ENCODE measurements around the gene SPDYE2B.
"Not testable (repeated sequence)": the region's sequence is repeated elsewhere in the genome, so short reads cannot be mapped to it uniquely, and the experiment has no call there.

Gene SPDYE2B, protein sequence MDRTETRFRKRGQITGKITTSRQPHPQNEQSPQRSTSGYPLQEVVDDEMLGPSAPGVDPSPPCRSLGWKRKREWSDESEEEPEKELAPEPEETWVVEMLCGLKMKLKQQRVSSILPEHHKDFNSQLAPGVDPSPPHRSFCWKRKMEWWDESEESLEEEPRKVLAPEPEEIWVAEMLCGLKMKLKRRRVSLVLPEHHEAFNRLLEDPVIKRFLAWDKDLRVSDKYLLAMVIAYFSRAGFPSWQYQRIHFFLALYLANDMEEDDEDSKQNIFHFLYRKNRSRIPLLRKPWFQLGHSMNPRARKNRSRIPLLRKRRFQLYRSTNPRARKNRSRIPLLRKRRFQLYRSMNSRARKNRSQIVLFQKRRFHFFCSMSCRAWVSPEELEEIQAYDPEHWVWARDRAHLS

DNA sequence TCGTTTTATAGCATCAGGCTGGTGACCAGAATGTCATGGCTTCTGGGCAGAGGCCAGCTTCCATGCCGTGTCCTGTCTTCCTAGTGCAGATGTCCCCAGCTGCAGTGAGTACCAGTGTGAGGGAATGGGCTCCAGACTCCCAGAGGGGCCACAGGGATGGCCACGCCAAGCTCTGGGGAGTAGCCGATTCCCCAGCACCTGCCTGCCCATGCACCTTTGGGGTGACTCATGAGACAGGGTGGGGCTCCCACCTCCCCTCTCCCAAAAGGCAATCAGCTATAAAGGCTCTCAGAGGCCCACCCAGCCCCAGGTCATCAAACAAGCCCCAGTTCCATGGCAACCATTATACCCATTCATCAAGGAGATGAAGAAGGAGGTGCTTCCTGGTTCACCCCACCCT lies at the start of gene SPDYE2B:
Gene SPDYE2B (plus strand): TSS at position 396 of the 400 bp plus-strand sequence. CDS start 2,030 bp downstream, outside the sequence.
- not testable (repeated sequence) for H3K27me3 ChIP-seq (ENCODE audit: insufficient read depth, low read length); H3K4me3 ChIP-seq (ENCODE audit: low read length); H3K4me1 ChIP-seq (ENCODE audit: insufficient read depth, low read length); H2AFZ ChIP-seq (ENCODE audit: low read depth, low read length); H3K36me3 ChIP-seq (ENCODE audit: insufficient read depth, low read length); H3K9me3 ChIP-seq (ENCODE audit: low read length)

DNA sequence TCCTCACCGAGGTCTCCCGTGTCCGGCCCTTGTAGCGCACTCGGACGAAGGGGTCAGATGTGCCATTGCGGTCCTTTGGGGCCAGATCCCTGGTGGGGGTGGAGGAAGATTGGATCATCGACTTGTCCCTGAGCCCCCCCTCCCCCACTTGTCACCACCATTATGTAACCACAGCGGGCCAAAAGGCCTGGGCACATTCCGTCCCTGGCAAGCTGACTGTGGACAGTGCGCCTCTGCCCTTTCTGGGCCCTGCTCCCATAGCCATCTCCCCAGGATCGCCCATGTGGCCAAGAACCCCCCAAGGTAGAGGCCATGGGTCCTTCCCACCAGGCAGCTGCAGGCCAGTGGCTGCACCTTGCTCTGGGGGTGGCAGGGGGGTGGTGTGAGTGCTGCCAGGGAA lies 47.8 kb upstream of the SPDYE2B start:
- H3K4me3 ChIP-seq (ENCODE audit: low read length); H2AFZ ChIP-seq (ENCODE audit: low read depth, low read length); H3K9me3 ChIP-seq (ENCODE audit: low read length); H3K36me3 ChIP-seq (ENCODE audit: insufficient read depth, low read length); H3K27me3 ChIP-seq (ENCODE audit: insufficient read depth, low read length); H3K4me1 ChIP-seq (ENCODE audit: insufficient read depth, low read length): not testable (repeated sequence)

DNA sequence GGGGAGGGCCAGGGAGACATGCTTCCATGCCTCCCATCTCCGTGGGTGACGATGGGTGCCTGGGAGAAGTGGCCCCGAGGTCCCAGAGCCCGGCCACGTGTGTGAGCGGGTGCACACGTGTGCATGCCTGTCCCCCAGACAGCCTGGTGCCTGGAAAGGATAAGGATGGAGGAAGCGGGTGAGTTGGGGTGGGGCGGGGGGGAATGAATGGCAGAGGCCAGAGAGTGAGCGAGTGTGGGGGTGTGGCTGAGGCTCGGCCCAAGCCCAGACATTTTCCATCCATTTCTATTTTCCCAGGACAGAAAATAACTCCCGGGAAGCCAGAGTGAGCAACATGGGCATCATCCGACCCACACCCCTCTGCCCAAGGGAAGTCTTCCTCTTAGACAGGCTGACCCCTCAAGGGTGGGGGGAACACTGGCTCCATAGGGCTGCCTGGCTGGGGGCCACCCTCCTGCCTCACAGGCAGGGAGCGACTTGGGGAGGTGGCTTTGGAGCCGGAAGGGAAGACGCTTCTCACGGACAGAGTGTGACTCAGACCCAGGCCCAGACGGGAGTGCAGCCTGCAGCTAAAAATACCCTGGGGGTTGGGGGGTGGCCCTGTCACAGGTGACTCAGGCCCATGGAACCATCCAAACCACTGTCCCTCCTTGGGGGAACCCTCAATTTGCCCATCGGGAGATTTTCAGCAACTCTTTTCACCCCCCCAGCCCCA lies 45.5 kb upstream of the SPDYE2B start:
- not testable (repeated sequence) for H3K4me1 ChIP-seq (ENCODE audit: insufficient read depth, low read length); H3K9me3 ChIP-seq (ENCODE audit: low read length); H3K36me3 ChIP-seq (ENCODE audit: insufficient read depth, low read length); H3K27me3 ChIP-seq (ENCODE audit: insufficient read depth, low read length); H2AFZ ChIP-seq (ENCODE audit: low read depth, low read length); H3K4me3 ChIP-seq (ENCODE audit: low read length)

DNA sequence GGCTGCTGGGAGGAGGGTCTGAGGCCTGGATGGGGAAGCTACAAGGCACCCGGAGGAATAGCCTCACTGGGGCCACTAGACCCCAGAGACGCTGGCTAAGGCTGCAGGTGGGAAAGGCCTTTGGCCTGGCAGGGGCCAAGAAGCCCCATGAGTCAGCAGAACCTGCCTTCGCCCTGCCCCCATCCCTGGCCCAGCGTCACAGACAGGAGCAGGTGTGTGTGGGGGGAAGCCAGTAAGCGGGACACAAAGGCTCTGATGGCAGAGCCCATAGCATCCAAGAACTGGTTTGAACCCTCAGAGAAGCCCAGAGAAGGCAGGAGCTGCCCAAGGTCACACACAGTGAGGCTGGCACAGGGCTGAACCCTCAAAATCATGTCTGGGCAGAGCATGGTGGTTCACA lies 43.3 kb upstream of the SPDYE2B start:
- H2AFZ ChIP-seq (ENCODE audit: low read depth, low read length); H3K9me3 ChIP-seq (ENCODE audit: low read length); H3K27me3 ChIP-seq (ENCODE audit: insufficient read depth, low read length); H3K4me1 ChIP-seq (ENCODE audit: insufficient read depth, low read length); H3K36me3 ChIP-seq (ENCODE audit: insufficient read depth, low read length); H3K4me3 ChIP-seq (ENCODE audit: low read length): not testable (repeated sequence)

DNA sequence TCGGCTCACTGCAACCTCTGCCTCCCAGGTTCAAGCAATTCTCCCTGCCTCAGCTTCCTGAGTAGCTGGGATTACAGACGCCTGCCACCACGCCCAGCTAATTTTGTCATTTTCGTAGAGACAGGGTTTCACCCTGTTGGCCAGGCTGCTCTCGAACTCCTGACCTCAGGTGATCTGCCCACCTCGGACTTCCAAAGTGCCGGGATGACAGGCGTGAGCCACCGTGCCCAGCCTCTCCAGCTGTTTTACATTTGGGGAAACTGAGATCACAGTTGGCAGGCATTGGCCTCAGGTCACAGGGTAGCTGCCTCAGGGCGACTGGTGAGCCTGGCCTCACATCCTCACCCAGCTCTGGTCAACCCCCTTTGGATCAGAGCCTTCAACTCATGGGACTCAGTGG lies 40.4 kb upstream of the SPDYE2B start:
- H3K9me3 ChIP-seq (ENCODE audit: low read length); H3K27me3 ChIP-seq (ENCODE audit: insufficient read depth, low read length); H3K36me3 ChIP-seq (ENCODE audit: insufficient read depth, low read length); H3K4me3 ChIP-seq (ENCODE audit: low read length); H3K4me1 ChIP-seq (ENCODE audit: insufficient read depth, low read length); H2AFZ ChIP-seq (ENCODE audit: low read depth, low read length): not testable (repeated sequence)

DNA sequence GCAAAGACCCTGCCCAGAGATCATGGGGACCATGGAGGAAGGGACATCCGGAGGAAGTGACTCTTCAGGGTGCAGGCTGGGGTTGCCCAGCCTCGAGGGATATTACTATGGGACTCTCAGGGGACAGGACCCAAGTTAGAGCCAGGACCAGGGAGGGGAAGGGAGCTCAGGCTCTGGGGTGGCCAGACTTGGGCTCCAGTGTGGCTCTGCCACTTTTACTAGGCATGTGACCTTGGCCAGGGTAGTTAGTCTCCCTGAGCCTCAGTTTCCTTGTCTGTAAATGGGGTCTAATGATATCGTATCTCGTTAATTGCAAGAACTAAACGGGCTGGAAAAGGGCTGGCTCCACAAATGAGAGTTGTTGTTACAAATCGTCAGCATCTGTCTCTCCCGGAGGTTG lies 39.7 kb upstream of the SPDYE2B start:
- not testable (repeated sequence) for H3K9me3 ChIP-seq (ENCODE audit: low read length); H3K4me3 ChIP-seq (ENCODE audit: low read length); H2AFZ ChIP-seq (ENCODE audit: low read depth, low read length); H3K27me3 ChIP-seq (ENCODE audit: insufficient read depth, low read length); H3K36me3 ChIP-seq (ENCODE audit: insufficient read depth, low read length); H3K4me1 ChIP-seq (ENCODE audit: insufficient read depth, low read length)

DNA sequence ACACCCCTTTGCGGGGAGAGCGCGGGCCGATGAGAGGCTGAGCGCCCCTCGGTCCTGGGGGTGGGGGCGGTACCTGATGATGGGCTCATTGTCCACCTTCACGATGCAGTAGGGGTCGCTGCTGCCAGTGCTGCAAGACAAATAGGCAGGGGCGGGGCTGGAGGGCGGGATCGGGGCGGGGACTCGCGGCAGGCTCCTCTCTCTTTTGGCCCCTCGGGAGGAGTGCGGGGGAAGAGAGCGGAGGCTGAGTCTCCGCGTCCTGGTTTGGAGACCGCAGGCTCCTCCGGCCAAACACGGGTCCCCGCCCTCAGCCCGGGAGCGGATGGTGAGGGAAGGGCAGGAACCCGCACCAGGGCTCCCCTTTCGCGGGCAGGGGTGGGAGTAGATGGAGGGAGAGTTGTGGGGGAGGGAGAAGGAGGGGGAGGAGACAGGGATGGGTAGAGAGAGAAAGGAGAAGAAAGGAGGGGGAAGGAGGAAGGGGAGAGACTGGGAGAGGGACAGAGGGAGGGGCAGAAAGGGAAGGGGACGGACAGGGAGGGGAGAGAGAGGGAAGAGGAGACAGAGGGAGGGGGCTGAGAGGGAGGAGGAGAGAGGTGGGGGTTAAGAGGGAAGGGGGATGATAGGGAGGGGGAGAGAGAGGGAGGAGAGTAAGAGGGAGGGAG lies 39.0 kb upstream of the SPDYE2B start:
- H3K27me3 ChIP-seq (ENCODE audit: insufficient read depth, low read length); H3K9me3 ChIP-seq (ENCODE audit: low read length); H3K36me3 ChIP-seq (ENCODE audit: insufficient read depth, low read length); H3K4me1 ChIP-seq (ENCODE audit: insufficient read depth, low read length); H3K4me3 ChIP-seq (ENCODE audit: low read length); H2AFZ ChIP-seq (ENCODE audit: low read depth, low read length): not testable (repeated sequence)

DNA sequence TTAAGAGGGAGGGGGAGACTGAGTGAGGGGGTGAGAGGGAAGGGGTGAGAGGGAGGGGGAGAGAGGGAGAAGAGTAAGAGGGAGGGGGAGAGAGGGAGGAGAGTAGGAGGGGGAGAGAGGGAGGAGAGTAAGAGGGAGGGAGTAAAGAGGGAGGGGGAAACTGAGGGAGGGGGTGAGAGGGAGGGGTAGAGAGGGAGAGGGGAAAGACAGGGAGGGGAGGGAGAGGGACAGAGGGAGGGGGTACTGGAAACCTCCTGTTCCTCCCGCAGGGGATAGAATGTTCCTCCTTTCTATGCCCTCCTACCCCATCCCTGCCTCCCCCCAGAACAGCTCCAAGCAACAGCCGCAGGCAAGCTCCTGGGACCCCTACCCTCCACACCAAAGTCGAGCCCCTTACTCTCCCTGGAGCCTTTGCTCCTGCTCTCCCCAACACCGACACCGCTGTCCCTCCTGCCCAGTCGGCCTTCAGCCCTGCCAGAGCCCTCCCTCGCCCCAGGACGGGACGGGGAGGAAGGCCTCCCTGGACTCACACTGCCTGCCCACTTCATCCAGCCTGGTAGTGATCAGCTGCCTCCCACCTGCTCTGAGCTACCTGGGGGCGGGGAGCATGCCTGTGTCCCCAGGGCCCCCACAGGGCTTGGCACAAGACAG lies 38.3 kb upstream of the SPDYE2B start:
- not testable (repeated sequence) for H3K36me3 ChIP-seq (ENCODE audit: insufficient read depth, low read length); H3K27me3 ChIP-seq (ENCODE audit: insufficient read depth, low read length); H3K4me1 ChIP-seq (ENCODE audit: insufficient read depth, low read length); H2AFZ ChIP-seq (ENCODE audit: low read depth, low read length); H3K9me3 ChIP-seq (ENCODE audit: low read length)
- H3K4me3 ChIP-seq (ENCODE audit: low read length): peak overlapping the region; percentile 29

DNA sequence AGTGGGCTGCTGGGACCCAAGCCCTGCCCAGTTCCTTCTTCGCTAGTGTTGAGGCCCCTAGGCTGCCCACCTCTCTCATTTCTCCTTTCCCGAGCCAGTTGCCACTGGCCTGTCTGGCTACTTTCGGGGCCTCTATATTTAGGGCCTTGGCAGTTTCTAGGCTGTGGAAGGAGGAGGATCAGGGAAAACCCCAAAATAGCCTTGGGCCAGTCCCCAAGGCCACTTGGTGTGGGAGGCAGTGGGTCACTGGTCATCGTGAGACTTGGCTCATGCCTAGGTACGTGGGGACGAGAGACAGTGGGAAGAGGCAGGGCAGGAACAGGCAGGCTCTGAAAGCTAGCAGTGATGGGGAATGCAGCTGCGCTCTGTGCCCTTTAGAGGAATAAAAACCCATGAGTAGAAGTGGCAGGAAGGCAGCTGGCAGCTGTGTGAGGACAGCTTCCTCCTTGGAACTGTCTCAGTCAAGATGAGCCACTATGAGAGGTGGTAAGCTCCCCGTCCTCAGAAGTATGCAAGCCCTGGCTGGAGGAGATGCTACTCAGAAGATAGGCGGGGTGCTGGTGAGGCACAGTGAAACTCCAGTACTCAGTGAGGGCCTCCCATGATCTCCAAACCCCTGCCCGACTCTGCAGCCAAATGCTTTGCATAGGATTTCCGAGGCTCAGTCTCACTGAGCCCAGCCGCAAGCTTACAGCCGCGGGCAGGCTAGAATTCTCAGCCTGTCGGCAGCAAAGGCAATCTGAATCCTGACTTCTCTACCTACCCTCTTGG lies 36.4 kb upstream of the SPDYE2B start:
- H3K27me3 ChIP-seq (ENCODE audit: insufficient read depth, low read length); H2AFZ ChIP-seq (ENCODE audit: low read depth, low read length); H3K9me3 ChIP-seq (ENCODE audit: low read length); H3K4me3 ChIP-seq (ENCODE audit: low read length); H3K4me1 ChIP-seq (ENCODE audit: insufficient read depth, low read length); H3K36me3 ChIP-seq (ENCODE audit: insufficient read depth, low read length): not testable (repeated sequence)

DNA sequence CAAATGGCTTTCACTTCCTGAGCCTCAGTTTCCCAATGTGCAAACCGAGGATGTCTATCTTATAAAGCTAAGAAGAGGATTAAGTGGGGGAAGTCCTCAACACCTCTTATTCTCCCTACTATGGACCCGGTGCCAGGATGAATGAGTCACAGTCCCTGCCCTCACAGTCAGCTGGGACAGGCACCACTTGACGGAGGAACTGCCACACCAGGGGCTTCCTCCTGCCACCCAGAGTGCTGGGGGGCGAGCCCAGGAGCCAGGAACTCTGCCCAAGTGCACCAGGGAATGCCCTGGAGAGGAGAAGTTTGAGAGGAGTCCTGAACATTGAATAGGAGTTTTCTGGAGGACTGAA lies 35.8 kb upstream of the SPDYE2B start:
- not testable (repeated sequence) for H3K27me3 ChIP-seq (ENCODE audit: insufficient read depth, low read length); H2AFZ ChIP-seq (ENCODE audit: low read depth, low read length); H3K36me3 ChIP-seq (ENCODE audit: insufficient read depth, low read length); H3K9me3 ChIP-seq (ENCODE audit: low read length); H3K4me3 ChIP-seq (ENCODE audit: low read length); H3K4me1 ChIP-seq (ENCODE audit: insufficient read depth, low read length)

DNA sequence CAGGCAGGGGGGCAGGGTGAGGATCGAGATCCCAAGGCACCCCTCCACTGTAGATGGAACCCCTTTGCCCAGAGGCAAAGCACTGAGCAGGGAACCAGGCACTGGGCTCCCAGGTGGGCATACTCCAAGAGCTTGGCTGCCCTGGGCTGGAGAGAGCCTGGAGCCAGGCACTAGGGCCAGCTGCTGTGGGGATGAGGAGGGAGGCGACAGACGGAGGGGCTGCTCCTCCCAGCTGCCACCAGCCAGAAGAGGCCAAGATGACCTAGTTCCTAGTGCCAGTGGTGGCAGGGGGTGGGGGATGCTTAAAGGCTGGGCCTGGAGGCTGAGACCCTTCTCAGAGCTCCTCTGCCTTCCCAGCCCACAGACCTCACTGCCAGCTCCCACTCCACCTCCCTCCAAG lies 35.2 kb upstream of the SPDYE2B start:
- not testable (repeated sequence) for H3K4me1 ChIP-seq (ENCODE audit: insufficient read depth, low read length); H3K4me3 ChIP-seq (ENCODE audit: low read length); H3K9me3 ChIP-seq (ENCODE audit: low read length); H3K27me3 ChIP-seq (ENCODE audit: insufficient read depth, low read length); H3K36me3 ChIP-seq (ENCODE audit: insufficient read depth, low read length); H2AFZ ChIP-seq (ENCODE audit: low read depth, low read length)

DNA sequence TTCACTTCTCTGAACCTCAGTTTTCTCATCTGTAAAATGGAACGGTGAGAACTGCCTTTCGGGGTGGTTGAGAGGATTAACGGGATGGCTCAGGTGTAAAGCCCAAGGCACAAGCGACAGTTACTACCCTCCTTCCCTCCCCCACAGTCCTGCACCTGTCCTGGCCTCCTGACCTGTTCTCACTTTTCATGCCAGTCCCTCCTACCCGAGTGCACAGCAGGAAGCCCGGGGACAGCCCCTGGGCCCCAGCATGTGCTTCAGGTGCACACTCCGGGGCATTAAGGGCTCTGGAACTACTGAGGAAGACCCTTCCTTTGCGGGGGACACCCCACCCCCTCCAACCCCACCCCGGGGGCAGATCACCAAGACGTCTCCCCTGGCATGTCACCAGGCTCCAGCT lies 34.2 kb upstream of the SPDYE2B start:
- not testable (repeated sequence) for H2AFZ ChIP-seq (ENCODE audit: low read depth, low read length); H3K27me3 ChIP-seq (ENCODE audit: insufficient read depth, low read length); H3K4me1 ChIP-seq (ENCODE audit: insufficient read depth, low read length); H3K9me3 ChIP-seq (ENCODE audit: low read length); H3K4me3 ChIP-seq (ENCODE audit: low read length); H3K36me3 ChIP-seq (ENCODE audit: insufficient read depth, low read length)
